ENCODE results near the gene OLIG1. TPM values are rescaled to one million over a fixed set of nuclear protein-coding genes. Genes with fewer than 3 reads are reported as not detected.

OLIG1 gene
- total and polyA plus RNA-seq, 2 donors: 0.05 to 0.14 TPM

DNA sequence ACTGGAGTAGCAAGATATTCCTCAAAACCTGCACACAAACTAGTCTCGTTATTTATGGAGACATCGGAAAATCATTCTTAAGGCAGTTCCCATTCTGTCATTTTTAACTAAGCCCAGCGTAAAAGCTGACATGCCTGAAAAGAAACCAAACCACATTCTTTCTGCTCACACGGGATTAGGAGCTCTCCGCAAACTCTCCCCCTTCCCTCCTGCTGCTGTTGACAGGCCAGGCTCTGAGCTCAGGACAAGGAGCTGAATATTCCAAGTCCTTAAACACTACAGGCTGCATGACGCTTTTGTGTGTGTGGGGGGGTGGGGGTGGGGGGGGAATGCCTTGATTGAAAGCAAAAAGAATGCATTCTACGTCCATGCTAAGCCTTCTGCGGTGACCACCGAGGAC lies 5.2 kb downstream of the OLIG1 start:
- no peak for DNase-seq (ENCODE audit: low read depth in 6 of 9, low spot score in 9 of 9)
- Histone ChIP-seq H3K4me3 (ENCODE audit: low read length in 2 of 2) (no peak overlapping the region), H3K4me1 (ENCODE audit: control insufficient read depth in 2 of 2, insufficient read depth in 2 of 2, low read length in 2 of 2) (peaks cover 11 to 14% of the 10 kb centered on the region in 2 donors), H3K27me3 (ENCODE audit: control insufficient read depth in 2 of 2, insufficient read depth in 1 of 2, low read length in 1 of 2) (peaks cover 41 to 84% of the 10 kb centered on the region in 2 donors), H3K9me3 (ENCODE audit: control insufficient read depth in 2 of 2, insufficient read depth in 1 of 2, low read length in 1 of 2) (peaks cover 0 to 4% of the 10 kb centered on the region in 2 donors), H3K27ac (ENCODE audit: low read depth in 1 of 2, low read length in 1 of 2) (no peak overlapping the region), H3K36me3 (ENCODE audit: control insufficient read depth in 2 of 2, insufficient read depth in 2 of 2, low read length in 1 of 2) (no peaks in the 10 kb centered on the region)
- 70% methylated on average over 9 of the region's 9 CpGs for WGBS

DNA sequence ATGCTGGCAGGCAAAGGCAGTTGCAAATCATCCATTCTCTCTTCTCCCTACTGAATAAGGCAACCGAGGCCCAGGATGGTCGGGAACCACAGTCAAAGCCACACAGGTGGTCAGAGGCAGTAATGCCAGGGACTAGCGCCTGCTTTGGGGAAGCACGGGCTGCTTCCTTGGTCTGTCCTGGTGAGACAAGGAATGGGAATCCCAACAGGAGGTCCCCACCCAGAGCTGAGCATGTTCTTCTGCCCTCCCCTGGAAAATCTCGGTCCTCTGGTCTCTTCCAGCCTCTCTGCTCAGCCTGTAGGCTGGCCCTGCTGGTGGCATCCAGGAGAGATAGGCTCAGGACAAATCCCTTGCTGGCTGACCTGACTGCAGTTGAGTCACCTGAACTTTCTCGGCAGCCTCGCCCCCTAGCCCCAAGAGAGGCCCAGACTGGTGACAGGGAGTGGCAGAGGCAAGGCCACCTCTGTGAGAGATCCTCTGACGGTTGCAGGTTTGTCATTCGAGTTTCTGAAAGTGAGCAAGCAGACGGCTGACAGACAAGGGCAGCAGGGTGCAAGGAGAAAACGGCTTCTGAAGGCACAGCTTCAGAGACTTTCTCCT lies 5.8 kb downstream of the OLIG1 start:
- peaks cover 0 to 4% of the 10 kb centered on the region in 2 donors for H3K9me3 ChIP-seq (ENCODE audit: control insufficient read depth in 2 of 2, insufficient read depth in 1 of 2, low read length in 1 of 2)
- no peaks in the 10 kb centered on the region for H3K36me3 ChIP-seq (ENCODE audit: control insufficient read depth in 2 of 2, insufficient read depth in 2 of 2, low read length in 1 of 2)
- H3K4me3 ChIP-seq (ENCODE audit: low read length in 2 of 2): no peak overlapping the region
- no peak overlapping the region for H3K27ac ChIP-seq (ENCODE audit: low read depth in 1 of 2, low read length in 1 of 2)
- peaks cover 37 to 83% of the 10 kb centered on the region in 2 donors for H3K27me3 ChIP-seq (ENCODE audit: control insufficient read depth in 2 of 2, insufficient read depth in 1 of 2, low read length in 1 of 2)
- H3K4me1 ChIP-seq (ENCODE audit: control insufficient read depth in 2 of 2, insufficient read depth in 2 of 2, low read length in 2 of 2): peaks cover 9 to 11% of the 10 kb centered on the region in 2 donors
- 92% methylated on average over 11 of the region's 11 CpGs for WGBS
- DNase-seq (ENCODE audit: low read depth in 6 of 9, low spot score in 9 of 9): no peak

DNA sequence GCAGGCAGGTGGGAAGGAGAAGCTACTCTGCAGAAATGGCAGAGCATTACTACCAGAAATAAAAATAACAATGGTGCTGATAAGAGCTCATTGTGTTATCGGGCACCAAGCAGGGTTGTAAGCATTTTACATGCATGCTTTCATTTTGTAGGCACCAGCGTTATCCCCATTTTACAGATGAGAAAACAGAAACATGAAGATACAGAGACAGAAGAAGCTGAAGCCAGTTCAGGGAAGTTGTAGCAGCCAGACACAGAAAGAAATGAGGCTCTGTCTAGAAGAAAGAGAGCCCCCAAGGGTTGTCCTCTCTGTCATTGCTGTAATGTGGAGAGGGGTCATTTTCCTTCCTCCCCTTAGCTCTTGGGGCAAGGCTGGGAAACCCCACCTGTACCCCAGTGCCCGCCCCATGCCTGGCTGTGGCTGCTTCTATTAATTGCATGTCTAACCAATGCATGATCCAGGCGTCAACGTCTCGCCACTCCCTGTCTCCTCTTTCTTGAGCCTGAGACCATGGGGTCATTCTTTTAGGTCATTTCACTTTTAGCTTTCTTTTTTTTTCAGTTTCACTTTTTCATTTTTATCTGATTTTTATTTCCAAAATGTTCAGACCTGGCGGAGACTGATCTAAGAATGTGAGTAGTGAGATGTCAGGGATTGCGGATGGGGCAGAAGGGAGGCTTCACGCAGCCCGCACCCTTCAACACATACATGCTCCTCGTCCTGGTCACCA lies 6.8 kb downstream of the OLIG1 start:
- H3K36me3 ChIP-seq (ENCODE audit: control insufficient read depth in 2 of 2, insufficient read depth in 2 of 2, low read length in 1 of 2): no peaks in the 10 kb centered on the region
- H3K27ac ChIP-seq (ENCODE audit: low read depth in 1 of 2, low read length in 1 of 2): no peak overlapping the region
- peaks cover 0 to 2% of the 10 kb centered on the region in 2 donors for H3K4me1 ChIP-seq (ENCODE audit: control insufficient read depth in 2 of 2, insufficient read depth in 2 of 2, low read length in 2 of 2)
- H3K9me3 ChIP-seq (ENCODE audit: control insufficient read depth in 2 of 2, insufficient read depth in 1 of 2, low read length in 1 of 2): no peaks in the 10 kb centered on the region
- DNase-seq (ENCODE audit: low read depth in 6 of 9, low spot score in 9 of 9): no peak
- H3K27me3 ChIP-seq (ENCODE audit: control insufficient read depth in 2 of 2, insufficient read depth in 1 of 2, low read length in 1 of 2): peaks cover 27 to 73% of the 10 kb centered on the region in 2 donors
- 97% methylated on average over 11 of the region's 11 CpGs for WGBS
- H3K4me3 ChIP-seq (ENCODE audit: low read length in 2 of 2): no peak overlapping the region

DNA sequence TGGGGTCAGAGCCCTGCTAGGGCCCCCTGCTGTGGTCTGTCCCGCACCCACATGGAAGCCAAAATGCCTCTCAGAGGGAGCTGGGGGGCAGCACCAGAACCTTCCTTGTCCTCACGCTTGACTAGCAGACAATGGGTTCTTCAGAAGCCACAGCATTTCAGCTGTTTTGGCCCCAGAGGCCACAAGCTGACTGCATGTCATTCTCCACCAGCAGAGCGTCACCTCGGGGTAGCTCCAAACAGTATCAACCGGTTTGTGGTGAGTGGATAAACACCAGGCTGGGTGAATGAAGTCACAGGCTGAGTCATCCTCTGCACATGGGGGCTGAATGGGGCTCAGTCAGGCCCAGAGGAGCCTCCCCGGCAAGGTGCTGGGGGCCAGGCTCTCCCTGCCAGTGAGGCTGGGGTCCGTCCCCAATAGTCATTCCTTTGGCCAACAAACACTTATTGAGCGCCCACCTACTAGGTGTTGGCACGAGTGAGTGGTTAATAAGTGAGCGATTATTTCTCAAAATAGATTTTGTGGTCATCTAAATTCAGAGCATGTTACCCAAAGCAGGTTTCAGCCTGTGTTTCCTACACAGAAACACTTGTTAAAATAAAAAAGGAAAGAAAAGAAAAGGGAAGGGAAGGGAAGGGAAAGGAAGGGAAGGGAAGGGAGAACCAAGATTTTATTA lies 9.1 kb downstream of the OLIG1 start:
- H3K27me3 ChIP-seq (ENCODE audit: control insufficient read depth in 2 of 2, insufficient read depth in 1 of 2, low read length in 1 of 2): peaks cover 5 to 50% of the 10 kb centered on the region in 2 donors
- H3K9me3 ChIP-seq (ENCODE audit: control insufficient read depth in 2 of 2, insufficient read depth in 1 of 2, low read length in 1 of 2): no peaks in the 10 kb centered on the region
- H3K36me3 ChIP-seq (ENCODE audit: control insufficient read depth in 2 of 2, insufficient read depth in 2 of 2, low read length in 1 of 2): no peaks in the 10 kb centered on the region
- DNase-seq (ENCODE audit: low read depth in 6 of 9, low spot score in 9 of 9): peak in 1 of 9 donors; percentile 4
- H3K27ac ChIP-seq (ENCODE audit: low read depth in 1 of 2, low read length in 1 of 2): no peak overlapping the region
- H3K4me3 ChIP-seq (ENCODE audit: low read length in 2 of 2): no peak overlapping the region
- WGBS: 40% methylated on average over 10 of the region's 10 CpGs
- H3K4me1 ChIP-seq (ENCODE audit: control insufficient read depth in 2 of 2, insufficient read depth in 2 of 2, low read length in 2 of 2): no peaks in the 10 kb centered on the region

DNA sequence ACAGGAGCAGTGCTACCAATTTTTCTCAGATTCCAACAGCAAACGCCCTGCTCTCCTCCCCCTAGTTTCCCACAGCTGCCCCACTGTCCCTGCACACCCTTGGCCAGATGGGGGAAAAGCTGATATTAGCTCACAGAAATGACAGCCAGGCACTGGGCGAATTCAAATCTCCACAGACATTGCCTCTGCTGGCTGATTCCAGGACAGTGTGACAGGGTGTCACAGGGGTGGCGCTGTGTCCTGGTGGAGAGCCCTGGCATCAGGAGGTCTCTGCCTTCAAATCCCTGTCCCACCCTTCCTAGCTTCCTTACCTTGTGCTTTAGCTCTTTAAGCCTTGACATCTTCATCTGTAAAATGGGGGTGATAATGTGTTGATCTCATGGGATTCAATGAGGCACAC lies 10.4 kb downstream of the OLIG1 start:
- Histone ChIP-seq H3K4me3 (ENCODE audit: low read length in 2 of 2) (no peak overlapping the region), H3K36me3 (ENCODE audit: control insufficient read depth in 2 of 2, insufficient read depth in 2 of 2, low read length in 1 of 2) (no peaks in the 10 kb centered on the region), H3K27me3 (ENCODE audit: control insufficient read depth in 2 of 2, insufficient read depth in 1 of 2, low read length in 1 of 2) (peaks cover 3 to 38% of the 10 kb centered on the region in 2 donors), H3K9me3 (ENCODE audit: control insufficient read depth in 2 of 2, insufficient read depth in 1 of 2, low read length in 1 of 2) (no peaks in the 10 kb centered on the region), H3K27ac (ENCODE audit: low read depth in 1 of 2, low read length in 1 of 2) (no peak overlapping the region), H3K4me1 (ENCODE audit: control insufficient read depth in 2 of 2, insufficient read depth in 2 of 2, low read length in 2 of 2) (no peaks in the 10 kb centered on the region)
- WGBS: 98% methylated on average over 3 of the region's 3 CpGs
- no peak for DNase-seq (ENCODE audit: low read depth in 6 of 9, low spot score in 9 of 9)

DNA sequence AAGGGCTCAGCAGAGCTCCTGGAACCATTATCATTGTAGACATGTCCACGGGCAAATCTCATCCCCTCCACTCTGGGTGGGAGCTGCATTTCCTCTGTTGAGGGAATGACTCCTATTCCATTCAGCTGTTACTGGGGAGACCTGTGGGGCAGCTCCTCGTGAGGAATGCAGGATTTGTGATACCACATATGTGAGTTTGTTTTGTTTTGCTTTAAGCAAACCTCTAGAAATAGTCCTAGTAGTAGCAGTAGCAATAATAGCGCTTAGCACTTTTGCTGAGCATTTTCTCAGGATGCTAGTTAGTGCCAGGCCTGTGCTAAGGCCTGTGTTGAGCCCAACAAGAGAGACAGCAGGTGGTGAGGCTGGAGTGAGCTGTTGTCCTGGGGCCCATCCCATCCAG lies 10.8 kb downstream of the OLIG1 start:
- Histone ChIP-seq H3K9me3 (ENCODE audit: control insufficient read depth in 2 of 2, insufficient read depth in 1 of 2, low read length in 1 of 2) (no peaks in the 10 kb centered on the region), H3K36me3 (ENCODE audit: control insufficient read depth in 2 of 2, insufficient read depth in 2 of 2, low read length in 1 of 2) (no peaks in the 10 kb centered on the region), H3K4me1 (ENCODE audit: control insufficient read depth in 2 of 2, insufficient read depth in 2 of 2, low read length in 2 of 2) (no peaks in the 10 kb centered on the region), H3K27me3 (ENCODE audit: control insufficient read depth in 2 of 2, insufficient read depth in 1 of 2, low read length in 1 of 2) (peaks cover 3 to 34% of the 10 kb centered on the region in 2 donors), H3K4me3 (ENCODE audit: low read length in 2 of 2) (no peak overlapping the region), H3K27ac (ENCODE audit: low read depth in 1 of 2, low read length in 1 of 2) (no peak overlapping the region)
- no peak for DNase-seq (ENCODE audit: low read depth in 6 of 9, low spot score in 9 of 9)
- 92% methylated on average over 3 of the region's 3 CpGs for WGBS

DNA sequence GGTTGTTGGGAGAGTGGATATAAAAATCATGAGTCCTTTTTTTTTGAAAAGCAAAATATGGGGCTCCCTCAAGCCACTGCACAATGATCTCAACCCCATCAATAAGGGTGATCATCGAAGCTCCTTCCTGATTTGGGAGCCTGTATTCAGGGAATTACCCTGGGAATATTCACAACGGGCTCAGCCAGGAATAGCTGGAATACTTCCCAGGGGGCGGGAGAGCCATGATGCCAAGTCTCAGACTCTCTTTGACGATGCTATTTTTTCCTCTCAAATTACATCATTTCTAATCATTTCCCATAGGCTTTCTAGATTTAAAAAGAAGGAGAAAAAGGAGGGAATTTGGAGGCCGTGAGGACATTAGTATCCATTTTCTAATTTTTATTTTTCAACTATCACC lies 18.4 kb downstream of the OLIG1 start:
- H3K27ac ChIP-seq (ENCODE audit: low read depth in 1 of 2, low read length in 1 of 2): no peak overlapping the region
- H3K9me3 ChIP-seq (ENCODE audit: control insufficient read depth in 2 of 2, insufficient read depth in 1 of 2, low read length in 1 of 2): no peaks in the 10 kb centered on the region
- no peaks in the 10 kb centered on the region for H3K36me3 ChIP-seq (ENCODE audit: control insufficient read depth in 2 of 2, insufficient read depth in 2 of 2, low read length in 1 of 2)
- H3K4me1 ChIP-seq (ENCODE audit: control insufficient read depth in 2 of 2, insufficient read depth in 2 of 2, low read length in 2 of 2): no peaks in the 10 kb centered on the region
- 95% methylated on average over 5 of the region's 5 CpGs for WGBS
- H3K27me3 ChIP-seq (ENCODE audit: control insufficient read depth in 2 of 2, insufficient read depth in 1 of 2, low read length in 1 of 2): no peaks in the 10 kb centered on the region
- no peak overlapping the region for H3K4me3 ChIP-seq (ENCODE audit: low read length in 2 of 2)
- DNase-seq (ENCODE audit: low read depth in 6 of 9, low spot score in 9 of 9): no peak

DNA sequence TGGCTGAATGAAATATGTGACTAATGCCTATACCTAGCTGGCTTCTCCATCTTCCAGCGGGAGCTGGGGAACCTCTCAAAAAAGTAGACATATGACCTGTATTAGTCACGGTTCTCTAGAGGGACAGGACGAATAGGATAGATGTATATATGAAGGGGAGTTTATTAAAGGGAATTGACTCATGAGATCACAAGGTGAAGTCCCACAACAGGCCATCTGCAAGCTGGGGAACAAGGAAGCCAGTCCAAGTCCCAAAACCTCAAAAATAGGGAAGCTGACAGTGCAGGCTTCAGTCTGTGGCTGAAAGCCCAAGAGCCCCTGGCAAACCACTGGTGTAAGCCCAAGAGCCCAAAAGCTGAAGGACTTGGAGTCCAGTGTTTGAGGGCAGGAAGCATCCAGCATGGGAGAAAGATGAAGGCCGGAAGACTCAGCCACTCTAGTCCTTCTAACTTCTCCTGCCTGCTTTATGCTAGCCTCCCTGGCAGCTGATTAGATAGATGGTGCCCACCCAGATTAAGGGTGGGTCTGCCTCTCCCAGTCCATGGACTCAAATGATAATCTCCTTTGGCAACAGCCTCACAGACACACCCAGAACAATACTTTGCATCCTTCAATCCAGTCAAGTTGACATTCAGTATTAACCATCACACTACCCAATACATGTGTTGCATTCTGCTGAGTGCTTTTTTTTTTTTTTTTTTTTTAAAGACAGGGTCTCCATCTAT lies 19.6 kb downstream of the OLIG1 start:
- Histone ChIP-seq H3K27me3 (ENCODE audit: control insufficient read depth in 2 of 2, insufficient read depth in 1 of 2, low read length in 1 of 2) (no peaks in the 10 kb centered on the region), H3K36me3 (ENCODE audit: control insufficient read depth in 2 of 2, insufficient read depth in 2 of 2, low read length in 1 of 2) (no peaks in the 10 kb centered on the region), H3K9me3 (ENCODE audit: control insufficient read depth in 2 of 2, insufficient read depth in 1 of 2, low read length in 1 of 2) (no peaks in the 10 kb centered on the region), H3K27ac (ENCODE audit: low read depth in 1 of 2, low read length in 1 of 2) (no peak overlapping the region), H3K4me3 (ENCODE audit: low read length in 2 of 2) (no peak overlapping the region), H3K4me1 (ENCODE audit: control insufficient read depth in 2 of 2, insufficient read depth in 2 of 2, low read length in 2 of 2) (no peaks in the 10 kb centered on the region)
- no peak for DNase-seq (ENCODE audit: low read depth in 6 of 9, low spot score in 9 of 9)
- WGBS: 86% methylated on average over 4 of the region's 4 CpGs

DNA sequence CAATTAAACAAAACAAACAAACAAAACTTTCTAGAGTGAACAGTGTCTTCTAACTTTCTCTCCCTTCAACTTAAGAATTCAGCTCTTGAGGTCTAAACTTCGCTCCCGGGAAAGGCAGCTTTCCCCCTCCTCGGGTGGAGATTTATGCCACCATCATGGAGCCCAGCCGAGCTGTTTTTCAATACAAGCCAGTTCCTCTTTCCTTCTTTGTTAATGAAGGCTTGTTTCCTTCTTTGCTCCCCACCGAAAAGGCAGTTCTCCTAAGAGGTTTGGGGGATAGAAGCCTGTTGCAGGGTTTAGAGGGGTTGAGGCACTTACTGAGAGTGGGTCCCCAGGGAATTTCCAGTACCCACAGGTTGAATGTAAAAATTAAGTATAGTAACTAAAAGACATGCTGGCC lies 26.5 kb downstream of the OLIG1 start:
- Histone ChIP-seq H3K4me3 (ENCODE audit: low read length in 2 of 2) (no peak overlapping the region), H3K36me3 (ENCODE audit: control insufficient read depth in 2 of 2, insufficient read depth in 2 of 2, low read length in 1 of 2) (no peaks in the 10 kb centered on the region), H3K27ac (ENCODE audit: low read depth in 1 of 2, low read length in 1 of 2) (no peak overlapping the region), H3K27me3 (ENCODE audit: control insufficient read depth in 2 of 2, insufficient read depth in 1 of 2, low read length in 1 of 2) (peaks cover under 1 to 4% of the 10 kb centered on the region in 2 donors), H3K9me3 (ENCODE audit: control insufficient read depth in 2 of 2, insufficient read depth in 1 of 2, low read length in 1 of 2) (no peaks in the 10 kb centered on the region), H3K4me1 (ENCODE audit: control insufficient read depth in 2 of 2, insufficient read depth in 2 of 2, low read length in 2 of 2) (no peaks in the 10 kb centered on the region)
- WGBS: 20% methylated on average over 5 of the region's 5 CpGs
- DNase-seq (ENCODE audit: low read depth in 6 of 9, low spot score in 9 of 9): no peak

Measured in thymus (tissue), 11 donors.